HCT116 (cell line): ENCODE data around the gene CTNND2. TPM values are rescaled to one million over a fixed set of nuclear protein-coding genes. Genes with fewer than 3 reads are reported as not detected.

Experiments used
- ATAC-seq: fragments of 200-7000 bp; cut with Tn5 transposase; 2 replicates; pipeline ENCODE4 v1.9.1; 2020; ENCODE audit warnings: mild to moderate bottlenecking, moderate library complexity
- BruUV-seq: library from RNA; stranded (reverse); fragments of 400-500 nt; replicated peaks from 2 replicates; lab custom pipeline; 2021; lab: Mats Ljungman, UMichigan
- CTCF ChIA-PET: fragments of 300-600 bp; sonication (Branson Sonifier 250); formaldehyde crosslinking; loops from one replicate; lab custom pipeline; 2021; ENCODE audit warnings: antibody characterized with exemption; lab: Charles Lee
- POLR2A ChIA-PET: fragments of 300-600, 350-600 bp; sonication (Branson Sonifier 250); formaldehyde crosslinking; loops from one replicate; lab custom pipeline; 2021; ENCODE audit warnings: antibody characterized with exemption; lab: Charles Lee
- RAD21 ChIA-PET, 2 experiments: fragments of 300-600 bp; sonication (Branson Sonifier 250); formaldehyde crosslinking; loops; one replicate each; lab custom pipeline; 2023; ENCODE audit warnings: low total read pairs in 2 of 2; ENCODE audit not compliant: uncharacterized antibody in 2 of 2, unreplicated experiment in 2 of 2, low non-redundant PET in 1 of 2; lab: Charles Lee
- DNase-seq: peaks from one replicate; pipeline ENCODE4 v3.0.0-alpha.2; 2010; ENCODE audit warnings: low read depth, low spot score
- H2AFZ ChIP-seq: fragments of 200-600 bp; shearing (Covaris generic), sonication (generic); 2 replicates; pipeline ENCODE4 v1.6.1; 2017; ENCODE audit warnings: low read depth, mixed run types, mixed read lengths, antibody characterized with exemption, low read length; ENCODE audit not compliant: poor library complexity, severe bottlenecking
- H3K27ac ChIP-seq: 2 replicates; pipeline ENCODE4 v1.5.1; 2012; ENCODE audit warnings: low read depth, low read length
- H3K27me3 ChIP-seq: fragments of 200-600 bp; sonication (generic); 2 replicates; pipeline ENCODE4 v1.6.1; 2016; ENCODE audit warnings: mixed run types, low read length, mixed read lengths; ENCODE audit not compliant: insufficient read depth
- H3K36me3 ChIP-seq, 2 experiments: fragments of 200-500 bp in 1 of 2; fragments of 200-600 bp in 1 of 2; sonication (Bioruptor generic) in 1 of 2; sonication (generic) in 1 of 2; 2 replicates each; pipeline versions ENCODE4 v1.5.1 to v1.6.1; 2014 to 2016; ENCODE audit warnings: low read length in 2 of 2, inconsistent platforms in 1 of 2, mixed read lengths in 1 of 2, mixed run types in 1 of 2; ENCODE audit not compliant: insufficient read depth in 2 of 2, control insufficient read depth in 1 of 2
- H3K4me1 ChIP-seq, 2 experiments: fragments of 200-600 bp in 1 of 2; sonication (generic) in 1 of 2; 2 replicates each; pipeline versions ENCODE4 v1.5.1 to v1.6.1; 2012 to 2017; ENCODE audit warnings: low read length in 2 of 2, inconsistent platforms in 1 of 2, mild to moderate bottlenecking in 1 of 2, mixed read lengths in 1 of 2, mixed run types in 1 of 2, moderate library complexity in 1 of 2; ENCODE audit not compliant: insufficient read depth in 2 of 2, control insufficient read depth in 1 of 2
- H3K4me2 ChIP-seq: fragments of 200-600 bp; sonication (generic); 2 replicates; pipeline ENCODE4 v1.6.1; 2017; ENCODE audit warnings: mixed run types, low read length, mixed read lengths
- H3K4me3 ChIP-seq, 2 experiments: fragments of 200-600 bp in 1 of 2; sonication (generic) in 1 of 2; replicated peaks in 1 of 2; 2 replicates each; pipeline ENCODE4 v1.5.1; 2011 to 2016; ENCODE audit warnings: low read length in 2 of 2, control low read depth in 1 of 2, low read depth in 1 of 2, mild to moderate bottlenecking in 1 of 2, mixed read lengths in 1 of 2, mixed run types in 1 of 2
- H3K79me2 ChIP-seq: fragments of 200-600 bp; sonication (generic); 2 replicates; pipeline ENCODE4 v1.6.1; 2017; ENCODE audit warnings: mild to moderate bottlenecking, mixed run types, low read length, moderate library complexity, mixed read lengths; ENCODE audit not compliant: insufficient read depth
- H3K9ac ChIP-seq: fragments of 200-600 bp; sonication (generic); 2 replicates; pipeline ENCODE4 v1.6.1; 2016; ENCODE audit warnings: low read length, mixed read lengths
- H3K9me2 ChIP-seq: fragments of 200-600 bp; sonication (generic), shearing (Covaris generic); 2 replicates; pipeline ENCODE4 v1.6.1; 2017; ENCODE audit warnings: mixed run types, mild to moderate bottlenecking, moderate library complexity; ENCODE audit not compliant: insufficient read depth
- H3K9me3 ChIP-seq, 2 experiments: fragments of 200-500 bp in 1 of 2; fragments of 200-600 bp in 1 of 2; sonication (Bioruptor generic) in 1 of 2; sonication (generic) in 1 of 2; 2 replicates each; pipeline ENCODE4 v1.6.1; 2014 to 2017; ENCODE audit warnings: low read length in 2 of 2, mixed read lengths in 2 of 2, inconsistent platforms in 1 of 2, low read depth in 1 of 2, mild to moderate bottlenecking in 1 of 2, mixed run types in 1 of 2, moderate library complexity in 1 of 2; ENCODE audit not compliant: control insufficient read depth in 1 of 2, insufficient read depth in 1 of 2
- H4K20me1 ChIP-seq: fragments of 200-600 bp; sonication (generic), shearing (Covaris generic); 2 replicates; pipeline ENCODE4 v1.6.1; 2017; ENCODE audit warnings: mixed run types, mild to moderate bottlenecking, moderate library complexity; ENCODE audit not compliant: insufficient read depth
- CBX3 ChIP-seq: IDR thresholded peaks from 2 replicates; pipeline ENCODE4 v1.6.1; 2012; ENCODE audit warnings: low read depth
- CEBPB ChIP-seq: IDR thresholded peaks from 2 replicates; pipeline ENCODE4 v1.6.1; 2012; ENCODE audit warnings: low read depth
- ELF1 ChIP-seq: IDR thresholded peaks from 2 replicates; pipeline ENCODE4 v1.6.1; 2012; ENCODE audit warnings: low read depth, borderline replicate concordance
- EZH2 ChIP-seq: fragments of 200-600 bp; sonication (generic); IDR thresholded peaks from 2 replicates; pipeline ENCODE4 v1.6.1; 2017; ENCODE audit warnings: antibody characterized with exemption, mixed run types
- EZH2phosphoT487 ChIP-seq: fragments of 200-600 bp; IDR thresholded peaks from 2 replicates; pipeline ENCODE4 v1.6.1; 2018; ENCODE audit warnings: antibody characterized with exemption, borderline replicate concordance
- FOSL1 ChIP-seq: IDR thresholded peaks from 2 replicates; pipeline ENCODE4 v1.6.1; 2012; ENCODE audit warnings: low read depth
- JUND ChIP-seq: IDR thresholded peaks from 2 replicates; pipeline ENCODE4 v1.6.1; 2012
- POLR2A ChIP-seq: IDR thresholded peaks from 2 replicates; pipeline ENCODE4 v1.7.0; 2011; ENCODE audit warnings: borderline replicate concordance; ENCODE audit not compliant: insufficient read depth, insufficient read length; ENCODE audit errors: extremely low read depth
- POLR2AphosphoS5 ChIP-seq: IDR thresholded peaks from 2 replicates; pipeline ENCODE4 v1.6.1; 2011; ENCODE audit warnings: mild to moderate bottlenecking, low read depth, low read length, moderate library complexity
- SIN3A ChIP-seq: IDR thresholded peaks from 2 replicates; pipeline ENCODE4 v1.6.1; 2012; ENCODE audit warnings: low read depth
- SP1 ChIP-seq: IDR thresholded peaks from 2 replicates; pipeline ENCODE4 v1.6.1; 2012; ENCODE audit warnings: low read depth
- SRF ChIP-seq: IDR thresholded peaks from 2 replicates; pipeline ENCODE4 v1.6.1; 2012; ENCODE audit warnings: low read depth
- TCF7L2 ChIP-seq: IDR thresholded peaks from 2 replicates; pipeline ENCODE4 v1.7.0; 2011; ENCODE audit warnings: borderline replicate concordance, inconsistent platforms; ENCODE audit not compliant: insufficient read depth, insufficient read length; ENCODE audit errors: extremely low read depth
- ZFX ChIP-seq: fragments of 450-650 bp; IDR thresholded peaks from 2 replicates; pipeline ENCODE4 v1.6.1; 2017
- intact Hi-C: fragments of 100-400 bp; cut with micrococcal nuclease; formaldehyde crosslinking; loops from 2 replicates; pipeline ENCODE4 v1.10.0; 2022
- total RNA-seq: library from RNA; stranded (reverse); gene quantifications from one replicate; pipeline ENCODE4 v1.2.1, GENCODE V29; 2021; ENCODE audit not compliant: unreplicated experiment
- TF ChIP-seq, protein P1 (sequence below): IDR thresholded peaks from 2 replicates; pipeline ENCODE4 v1.6.1; 2012
- TF ChIP-seq, protein P2 (sequence below): IDR thresholded peaks from 2 replicates; pipeline ENCODE4 v1.6.1; 2011; ENCODE audit warnings: mild to moderate bottlenecking, low read length, moderate library complexity; ENCODE audit not compliant: insufficient replicate concordance; ENCODE audit errors: extremely low read depth
- TF ChIP-seq, protein P3 (sequence below): IDR thresholded peaks from 2 replicates; pipeline ENCODE4 v1.6.1; 2012
- TF ChIP-seq, protein P4 (sequence below), 3 experiments: fragments of 200-600 bp in 1 of 3; sonication (generic) in 1 of 3; IDR thresholded peaks in 2 of 3; conservative IDR thresholded peaks in 1 of 3; 2 replicates each; pipeline ENCODE4 v1.5.1; 2012 to 2017; ENCODE audit warnings: low read depth in 2 of 3, low read length in 2 of 3, antibody characterized with exemption in 1 of 3, borderline replicate concordance in 1 of 3, control low read depth in 1 of 3, mild to moderate bottlenecking in 1 of 3, mixed read lengths in 1 of 3, mixed run types in 1 of 3, moderate library complexity in 1 of 3; ENCODE audit not compliant: insufficient read depth in 1 of 3

Gene CTNND2
- total RNA-seq, 1 experiment from 2014 or later = not detected

DNA sequence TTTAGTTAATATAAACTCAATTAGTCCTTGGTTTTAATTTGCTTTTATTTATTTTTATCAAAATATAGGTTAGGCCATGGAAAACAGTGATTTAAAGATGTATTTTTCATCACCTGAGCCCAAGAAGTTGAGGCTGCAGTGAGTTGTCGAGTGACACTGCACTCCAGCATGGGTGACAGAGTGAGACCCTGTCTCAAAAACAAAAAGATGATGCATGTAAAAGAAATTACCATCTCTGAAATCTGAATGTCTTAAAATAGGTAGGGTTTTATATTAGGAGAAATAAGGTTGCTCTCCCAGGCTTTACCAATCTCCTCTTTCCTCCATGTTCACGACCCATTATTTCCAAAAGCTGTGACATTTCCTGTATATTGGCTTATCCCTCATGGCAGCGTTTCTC lies 980.9 kb downstream of the CTNND2 start:
- RAD21 ChIA-PET = no interaction called here
- TF ChIP-seq SP1 = no peak
- TF ChIP-seq TCF7L2 = no peak
- TF ChIP-seq EZH2 = no peak
- TF ChIP-seq SRF = no peak
- TF ChIP-seq CBX3 = no peak
- no peak for TF ChIP-seq SIN3A
- no peak for TF ChIP-seq EZH2phosphoT487
- TF ChIP-seq POLR2AphosphoS5 = no peak
- TF ChIP-seq JUND = no peak
- TF ChIP-seq, protein P1, sequence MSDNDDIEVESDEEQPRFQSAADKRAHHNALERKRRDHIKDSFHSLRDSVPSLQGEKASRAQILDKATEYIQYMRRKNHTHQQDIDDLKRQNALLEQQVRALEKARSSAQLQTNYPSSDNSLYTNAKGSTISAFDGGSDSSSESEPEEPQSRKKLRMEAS = no peak
- TF ChIP-seq, protein P2, sequence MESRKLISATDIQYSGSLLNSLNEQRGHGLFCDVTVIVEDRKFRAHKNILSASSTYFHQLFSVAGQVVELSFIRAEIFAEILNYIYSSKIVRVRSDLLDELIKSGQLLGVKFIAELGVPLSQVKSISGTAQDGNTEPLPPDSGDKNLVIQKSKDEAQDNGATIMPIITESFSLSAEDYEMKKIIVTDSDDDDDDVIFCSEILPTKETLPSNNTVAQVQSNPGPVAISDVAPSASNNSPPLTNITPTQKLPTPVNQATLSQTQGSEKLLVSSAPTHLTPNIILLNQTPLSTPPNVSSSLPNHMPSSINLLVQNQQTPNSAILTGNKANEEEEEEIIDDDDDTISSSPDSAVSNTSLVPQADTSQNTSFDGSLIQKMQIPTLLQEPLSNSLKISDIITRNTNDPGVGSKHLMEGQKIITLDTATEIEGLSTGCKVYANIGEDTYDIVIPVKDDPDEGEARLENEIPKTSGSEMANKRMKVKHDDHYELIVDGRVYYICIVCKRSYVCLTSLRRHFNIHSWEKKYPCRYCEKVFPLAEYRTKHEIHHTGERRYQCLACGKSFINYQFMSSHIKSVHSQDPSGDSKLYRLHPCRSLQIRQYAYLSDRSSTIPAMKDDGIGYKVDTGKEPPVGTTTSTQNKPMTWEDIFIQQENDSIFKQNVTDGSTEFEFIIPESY = no peak
- no peak for TF ChIP-seq ELF1
- TF ChIP-seq, protein P3, sequence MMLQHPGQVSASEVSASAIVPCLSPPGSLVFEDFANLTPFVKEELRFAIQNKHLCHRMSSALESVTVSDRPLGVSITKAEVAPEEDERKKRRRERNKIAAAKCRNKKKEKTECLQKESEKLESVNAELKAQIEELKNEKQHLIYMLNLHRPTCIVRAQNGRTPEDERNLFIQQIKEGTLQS = no peak
- TF ChIP-seq, protein P4, sequence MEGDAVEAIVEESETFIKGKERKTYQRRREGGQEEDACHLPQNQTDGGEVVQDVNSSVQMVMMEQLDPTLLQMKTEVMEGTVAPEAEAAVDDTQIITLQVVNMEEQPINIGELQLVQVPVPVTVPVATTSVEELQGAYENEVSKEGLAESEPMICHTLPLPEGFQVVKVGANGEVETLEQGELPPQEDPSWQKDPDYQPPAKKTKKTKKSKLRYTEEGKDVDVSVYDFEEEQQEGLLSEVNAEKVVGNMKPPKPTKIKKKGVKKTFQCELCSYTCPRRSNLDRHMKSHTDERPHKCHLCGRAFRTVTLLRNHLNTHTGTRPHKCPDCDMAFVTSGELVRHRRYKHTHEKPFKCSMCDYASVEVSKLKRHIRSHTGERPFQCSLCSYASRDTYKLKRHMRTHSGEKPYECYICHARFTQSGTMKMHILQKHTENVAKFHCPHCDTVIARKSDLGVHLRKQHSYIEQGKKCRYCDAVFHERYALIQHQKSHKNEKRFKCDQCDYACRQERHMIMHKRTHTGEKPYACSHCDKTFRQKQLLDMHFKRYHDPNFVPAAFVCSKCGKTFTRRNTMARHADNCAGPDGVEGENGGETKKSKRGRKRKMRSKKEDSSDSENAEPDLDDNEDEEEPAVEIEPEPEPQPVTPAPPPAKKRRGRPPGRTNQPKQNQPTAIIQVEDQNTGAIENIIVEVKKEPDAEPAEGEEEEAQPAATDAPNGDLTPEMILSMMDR (IDR thresholded peaks at IDR 0.05 in 2 of 3, conservative IDR thresholded peaks at IDR 0.05 in 1 of 3; ENCODE audit: borderline replicate concordance in 1 of 3, insufficient read depth in 1 of 3, low read depth in 2 of 3, low read length in 2 of 3) = no peak
- no peak for TF ChIP-seq POLR2A
- TF ChIP-seq FOSL1 = no peak
- TF ChIP-seq CEBPB = no peak
- no peak for TF ChIP-seq ZFX

More for the DNA sequence above, 980.9 kb downstream of the CTNND2 start:
- Histone ChIP-seq H2AFZ (no peak overlapping the region), H3K27ac (no peak overlapping the region), H3K9me3 (no peaks in the 10 kb centered on the region), H3K79me2 (no peaks in the 10 kb centered on the region), H3K4me2 (no peak overlapping the region), H4K20me1 (no peaks in the 10 kb centered on the region), H3K27me3 (peaks cover 15% of the 10 kb centered on the region), H3K4me3 (no peak overlapping the region), H3K36me3 (no peaks in the 10 kb centered on the region), H3K9me2 (no peaks in the 10 kb centered on the region; the same call in 1 of the 2 replicates), H3K4me1 (no peaks in the 10 kb centered on the region), H3K9ac (no peak overlapping the region)
- DNase-seq (no peak), ATAC-seq (no peak)
- ChIA-PET CTCF (no interaction called here), POLR2A (no interaction called here)
- no TSS peak for BruUV-seq
- intact Hi-C loops = no loop called here
